DMS153 (cell line): ENCODE data around the gene BCKDK.
"Not testable (repeated sequence)": the region's sequence is repeated elsewhere in the genome, so short reads cannot be mapped to it uniquely, and the experiment has no call there.

Experiments
- DNase-seq: peaks from one replicate; lab custom pipeline; 2025; lab: John Stamatoyannopoulos, UW

The BCKDK gene

GRCh38 chr16:31142109-31143010 lies 34.2 kb downstream of the BCKDK start:
- DNase-seq: peak; percentile 97

- no peak for DNase-seq
These were observed 35.0 kb downstream of the BCKDK start for GRCh38 chr16:31143011-31143693.

GRCh38 chr16:31143694-31144148 lies 35.5 kb downstream of the BCKDK start:
- DNase-seq: no peak

GRCh38 chr16:31144418-31144817 lies 36.2 kb downstream of the BCKDK start:
- DNase-seq: not testable (repeated sequence)

GRCh38 chr16:31145398-31145990 lies 37.3 kb downstream of the BCKDK start:
- peak; percentile 58 for DNase-seq

GRCh38 chr16:31147574-31147973 lies 39.4 kb downstream of the BCKDK start:
- no peak for DNase-seq

GRCh38 chr16:31148281-31148728 lies 40.1 kb downstream of the BCKDK start:
- no peak for DNase-seq

GRCh38 chr16:31148896-31149295 lies 40.7 kb downstream of the BCKDK start:
- no peak for DNase-seq

- DNase-seq: no peak
These were observed 41.1 kb downstream of the BCKDK start for GRCh38 chr16:31149332-31149731.

GRCh38 chr16:31149894-31150890 lies 42.0 kb downstream of the BCKDK start, which contains the start of gene PRSS36:
PRSS36 (minus strand) TSS chr16:31150066; CDS start chr16:31150035, 31 bp downstream.
- DNase-seq: no peak

- not testable (repeated sequence) for DNase-seq
These were observed 42.8 kb downstream of the BCKDK start for GRCh38 chr16:31150976-31151375.

- no peak for DNase-seq
These were observed 49.0 kb downstream of the BCKDK start for GRCh38 chr16:31157136-31157535.
